ENCODE data around the gene DEPDC7. TPM values are rescaled to one million over a fixed set of nuclear protein-coding genes. Genes with fewer than 3 reads are reported as not detected.

The DEPDC7 gene
- total and polyA plus RNA-seq, 12 donors, result 0.32 to 3.6 (median 0.67) TPM; not detected in 1

DNA sequence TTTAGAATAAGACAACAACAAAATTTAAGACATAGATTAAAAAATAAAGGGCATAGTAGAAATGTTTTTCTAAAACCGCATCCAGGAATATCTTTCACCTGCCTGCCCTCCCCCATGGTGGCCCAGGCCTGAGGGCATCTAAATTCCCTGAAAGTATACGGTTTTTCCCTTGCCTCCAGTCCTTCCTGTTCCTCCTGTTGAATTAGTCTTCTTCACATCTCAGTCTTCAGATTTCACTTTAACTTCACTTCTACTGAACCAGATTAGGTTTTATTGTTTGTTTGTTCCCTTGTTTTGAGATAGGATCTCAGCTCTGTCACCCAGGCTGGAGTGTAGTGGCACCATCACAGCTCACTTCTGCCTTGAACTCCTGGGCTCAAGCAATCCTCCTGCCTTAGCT lies 33.1 kb upstream of the DEPDC7 start:
- Histone ChIP-seq H3K27me3 (no peaks in the 10 kb centered on the region), H3K9me3 (replicated peaks in 1 of 3) (no peaks in the 10 kb centered on the region), H3K4me3 (no peak overlapping the region), H3K36me3 (replicated peaks in 1 of 2) (no peaks in the 10 kb centered on the region), H3K4me1 (replicated peaks in 1 of 2) (no peaks in the 10 kb centered on the region), H3K27ac (no peak overlapping the region)
- intact Hi-C loops (cut with DNase I), result no loop called here
- WGBS, 4 donors, result 89 to 98% (median 92%) methylated on average over 2 of the region's 2 CpGs
- no peak for DNase-seq
- TF ChIP-seq CTCF (IDR thresholded peaks at IDR 0.05) (no peak), POLR2A (IDR thresholded peaks at IDR 0.05) (no peak)

- no peak overlapping the region for H3K27ac ChIP-seq
- TF ChIP-seq CTCF (IDR thresholded peaks at IDR 0.05) (no peak), POLR2A (IDR thresholded peaks at IDR 0.05) (no peak)
- H3K36me3 ChIP-seq (replicated peaks in 1 of 2), result no peaks in the 10 kb centered on the region
- intact Hi-C loops (cut with DNase I), result no loop called here
- H3K27me3 ChIP-seq, result no peaks in the 10 kb centered on the region
- H3K9me3 ChIP-seq (replicated peaks in 1 of 3), result no peaks in the 10 kb centered on the region
- H3K4me1 ChIP-seq (replicated peaks in 1 of 2), result no peaks in the 10 kb centered on the region
- H3K4me3 ChIP-seq, result no peak overlapping the region
- DNase-seq, result no peak
- WGBS, 4 donors, result 47 to 68% (median 49%) methylated on average over 2 of the region's 2 CpGs
Observed at GRCh38 chr11:32983506-32983905, 32.2 kb upstream of the DEPDC7 start.

DNA sequence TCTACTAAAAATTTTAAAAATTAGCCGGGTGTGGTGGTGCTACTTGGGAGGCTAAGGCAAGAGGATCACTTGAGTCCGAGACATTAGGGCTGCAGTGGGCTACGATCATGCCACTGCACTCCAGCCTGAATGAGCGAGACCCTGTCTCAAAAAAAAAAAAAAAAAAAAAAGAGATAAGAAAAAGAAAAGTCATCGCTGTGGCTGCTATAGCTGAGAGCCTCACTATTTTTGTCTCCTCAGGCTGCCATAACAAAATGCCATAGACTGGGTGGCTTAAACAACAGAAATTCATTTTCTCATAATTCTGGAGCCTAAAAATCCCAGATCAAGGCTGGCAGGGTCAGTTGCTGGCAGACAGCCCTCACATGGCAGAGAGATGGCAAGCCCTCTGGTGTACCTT lies 30.1 kb upstream of the DEPDC7 start:
- no peaks in the 10 kb centered on the region for H3K9me3 ChIP-seq (replicated peaks in 1 of 3)
- no peak overlapping the region for H3K27ac ChIP-seq
- no peaks in the 10 kb centered on the region for H3K4me1 ChIP-seq (replicated peaks in 1 of 2)
- H3K27me3 ChIP-seq, result no peaks in the 10 kb centered on the region
- H3K36me3 ChIP-seq (replicated peaks in 1 of 2), result no peaks in the 10 kb centered on the region
- no peak overlapping the region for H3K4me3 ChIP-seq
- TF ChIP-seq CTCF (IDR thresholded peaks at IDR 0.05) (no peak), POLR2A (IDR thresholded peaks at IDR 0.05) (no peak)
- 95 to 99% (median 97%) methylated on average over 5 of the region's 5 CpGs for WGBS, 4 donors
- no peak for DNase-seq
- intact Hi-C loops (cut with DNase I), result no loop called here

DNA sequence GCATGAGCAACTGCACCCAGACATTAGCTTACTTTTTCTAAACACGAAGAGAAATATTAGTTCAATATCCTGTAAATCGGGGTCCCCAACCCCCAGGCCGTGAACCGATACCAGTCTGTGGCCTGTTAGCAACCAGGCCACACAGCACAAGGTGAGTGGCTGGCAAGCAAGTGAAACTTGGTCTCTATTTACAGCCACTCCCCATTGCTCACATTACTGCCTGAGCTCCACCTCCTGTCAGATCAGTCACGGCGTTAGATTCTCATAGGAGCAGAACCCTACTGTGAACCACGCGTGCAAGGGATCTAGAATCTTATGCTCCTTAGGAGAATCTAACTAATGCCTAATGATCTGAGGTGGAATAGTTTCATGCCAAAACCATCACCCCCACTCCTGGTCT lies 27.8 kb upstream of the DEPDC7 start:
- Histone ChIP-seq H3K36me3 (replicated peaks in 1 of 2) (no peaks in the 10 kb centered on the region), H3K27ac (no peak overlapping the region), H3K9me3 (replicated peaks in 1 of 3) (peaks cover 0 to 8% (median 0%) of the 10 kb centered on the region in 3 donors), H3K4me1 (replicated peaks in 1 of 2) (no peaks in the 10 kb centered on the region), H3K27me3 (no peaks in the 10 kb centered on the region), H3K4me3 (no peak overlapping the region)
- DNase-seq, result no peak
- WGBS, 4 donors, result 82 to 94% (median 86%) methylated on average over 8 of the region's 8 CpGs
- intact Hi-C loops (cut with DNase I), result no loop called here
- no peak for TF ChIP-seq POLR2A (IDR thresholded peaks at IDR 0.05)
- TF ChIP-seq CTCF (IDR thresholded peaks at IDR 0.05), result no peak
